Skeletal muscle cell (primary cell): ENCODE measurements around the gene NPAT.

Source experiments
- DNase-seq: peaks from one replicate; pipeline ENCODE4 v3.0.0-alpha.2; 2010; ENCODE audit warnings: low read depth
- H3K4me3 ChIP-seq: 2 replicates; pipeline ENCODE4 v1.5.1; 2011; ENCODE audit warnings: low read depth, mild to moderate bottlenecking, control low read depth, low read length, moderate library complexity

NPAT gene

GRCh38 chr11:108222574-108223347 is at the start of gene NPAT, which contains the start of gene ATM:
TSS of gene NPAT (minus strand) at chr11:108222638. CDS start at chr11:108222536, 102 bp downstream.
TSS of gene ATM (plus strand) at chr11:108223067. CDS start at chr11:108227625, 4,558 bp downstream.
- peak within 1 kb of the TSS; percentile 86 for H3K4me3 ChIP-seq
- peak; percentile 97 for DNase-seq

- DNase-seq: no peak
- H3K4me3 ChIP-seq: no peak overlapping the region
Measured at GRCh38 chr11:108269583-108269982, 47.1 kb upstream of the NPAT start.

GRCh38 chr11:108253176-108253575 is 30.7 kb upstream of the NPAT start:
- no peak overlapping the region for H3K4me3 ChIP-seq
- DNase-seq: no peak

GRCh38 chr11:108246885-108247284 is 24.4 kb upstream of the NPAT start:
- H3K4me3 ChIP-seq: no peak overlapping the region
- no peak for DNase-seq

- no peak overlapping the region for H3K4me3 ChIP-seq
- no peak for DNase-seq
Measured at GRCh38 chr11:108246308-108246707, 23.9 kb upstream of the NPAT start.

GRCh38 chr11:108242422-108242821 is 20.0 kb upstream of the NPAT start:
- DNase-seq: no peak
- H3K4me3 ChIP-seq: no peak overlapping the region

- H3K4me3 ChIP-seq: no peak overlapping the region
- DNase-seq: no peak
Measured at GRCh38 chr11:108241330-108242037, 19.0 kb upstream of the NPAT start.

- H3K4me3 ChIP-seq: no peak overlapping the region
- DNase-seq: no peak
Measured at GRCh38 chr11:108239076-108239475, 16.6 kb upstream of the NPAT start.

GRCh38 chr11:108237058-108237481 is 14.6 kb upstream of the NPAT start:
- DNase-seq: no peak
- no peak overlapping the region for H3K4me3 ChIP-seq

- H3K4me3 ChIP-seq: no peak overlapping the region
- no peak for DNase-seq
Measured at GRCh38 chr11:108235633-108236032, 13.2 kb upstream of the NPAT start.

- no peak for DNase-seq
Measured at GRCh38 chr11:108235192-108235591, 12.8 kb upstream of the NPAT start.

GRCh38 chr11:108233277-108233945 is 11.0 kb upstream of the NPAT start:
- H3K4me3 ChIP-seq: no peak overlapping the region
- DNase-seq: no peak

More at GRCh38 chr11:108235192-108235591, 12.8 kb upstream of the NPAT start:
- H3K4me3 ChIP-seq: no peak overlapping the region

- no peak for DNase-seq
- no peak overlapping the region for H3K4me3 ChIP-seq
Measured at GRCh38 chr11:108228251-108228650, 5.8 kb upstream of the NPAT start.

- H3K4me3 ChIP-seq: no peak overlapping the region
- no peak for DNase-seq
Measured at GRCh38 chr11:108226036-108226435, 3.6 kb upstream of the NPAT start.

GRCh38 chr11:108224911-108225786 is 2.7 kb upstream of the NPAT start:
- DNase-seq: no peak
- H3K4me3 ChIP-seq: peak overlapping the region; percentile 74

GRCh38 chr11:108224366-108224765 is 1.9 kb upstream of the NPAT start:
- no peak for DNase-seq
- H3K4me3 ChIP-seq: peak overlapping the region; percentile 74

- DNase-seq: no peak
- H3K4me3 ChIP-seq: peak overlapping the region; percentile 74
Measured at GRCh38 chr11:108223348-108224149, 1.1 kb upstream of the NPAT start.

- DNase-seq: no peak
Measured at GRCh38 chr11:108221911-108222573, 396 bp downstream of the NPAT start.

More at GRCh38 chr11:108221911-108222573, 396 bp downstream of the NPAT start:
- H3K4me3 ChIP-seq: peak overlapping the region; percentile 86
